Nephron progenitor cell (in vitro differentiated cells): ENCODE measurements around the gene ADAMTSL5.

Experiments used
- DNase-seq: peaks from one replicate; pipeline ENCODE4 v3.0.0; 2021
- H3K27ac Mint-ChIP-seq: 2 replicates; pipeline ENCODE4 v1.8.0; 2021; ENCODE audit warnings: mild to moderate bottlenecking, moderate library complexity, mixed read lengths
- H3K27me3 Mint-ChIP-seq: 2 replicates; pipeline ENCODE4 v1.8.0; 2021; ENCODE audit warnings: mild to moderate bottlenecking, low read depth, mixed read lengths; ENCODE audit not compliant: poor library complexity
- H3K36me3 Mint-ChIP-seq: 2 replicates; pipeline ENCODE4 v1.8.0; 2021; ENCODE audit warnings: low read depth, mixed read lengths
- H3K4me1 Mint-ChIP-seq: 2 replicates; pipeline ENCODE4 v1.8.0; 2021; ENCODE audit warnings: mixed read lengths
- H3K4me3 Mint-ChIP-seq: 2 replicates; pipeline ENCODE4 v1.8.0; 2021; ENCODE audit warnings: mild to moderate bottlenecking, moderate library complexity, mixed read lengths
- H3K9me3 Mint-ChIP-seq: 2 replicates; pipeline ENCODE4 v1.8.0; 2021; ENCODE audit warnings: mild to moderate bottlenecking, moderate library complexity, mixed read lengths
- CTCF ChIP-seq: fragments of 200-600 bp; sonication (generic); IDR thresholded peaks from 2 replicates; pipeline ENCODE4 v1.5.0; 2021; ENCODE audit warnings: antibody characterized with exemption

ADAMTSL5 gene

GRCh38 chr19:1555487-1556389 is 42.9 kb upstream of the ADAMTSL5 start:
- H3K36me3 Mint-ChIP-seq: peaks cover 33% of the 10 kb centered on the region
- peaks cover 5% of the 10 kb centered on the region for H3K4me1 Mint-ChIP-seq
- no peak for TF ChIP-seq CTCF
- peaks cover 6% of the 10 kb centered on the region for H3K9me3 Mint-ChIP-seq
- no peak overlapping the region for H3K4me3 Mint-ChIP-seq
- DNase-seq: no peak
- H3K27me3 Mint-ChIP-seq: no peaks in the 10 kb centered on the region
- H3K27ac Mint-ChIP-seq: no peak overlapping the region

DNA sequence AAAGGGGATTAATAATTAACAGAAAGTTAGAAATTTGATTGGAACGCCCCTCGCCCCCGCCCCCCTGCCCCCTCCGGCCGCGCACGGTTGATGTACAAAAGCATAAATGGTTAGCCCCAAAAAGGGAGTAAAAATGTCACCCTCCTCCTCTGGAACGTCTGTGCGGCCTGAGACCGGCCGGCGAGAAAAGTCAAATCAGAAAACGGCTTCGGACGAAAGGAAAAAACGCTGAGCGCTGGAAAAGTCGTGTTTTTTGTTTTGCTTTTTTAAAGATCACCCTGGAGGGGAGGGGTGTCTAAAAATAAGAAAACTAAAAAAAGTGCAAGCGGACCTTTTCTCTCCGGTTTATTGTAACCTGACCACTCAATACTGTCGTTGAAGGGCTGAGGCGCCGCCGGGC is 42.1 kb upstream of the ADAMTSL5 start:
- Mint-ChIP-seq H3K9me3 (peaks cover 6% of the 10 kb centered on the region), H3K27me3 (no peaks in the 10 kb centered on the region), H3K4me3 (no peak overlapping the region), H3K27ac (peak overlapping the region; percentile 75), H3K4me1 (peaks cover 4% of the 10 kb centered on the region), H3K36me3 (peaks cover 29% of the 10 kb centered on the region)
- no peak for DNase-seq
- no peak for TF ChIP-seq CTCF

GRCh38 chr19:1553415-1553814 is 40.6 kb upstream of the ADAMTSL5 start:
- Mint-ChIP-seq H3K36me3 (peaks cover 20% of the 10 kb centered on the region), H3K27ac (no peak overlapping the region), H3K27me3 (no peaks in the 10 kb centered on the region), H3K9me3 (peaks cover 6% of the 10 kb centered on the region), H3K4me3 (no peak overlapping the region), H3K4me1 (peaks cover 4% of the 10 kb centered on the region)
- TF ChIP-seq CTCF: no peak
- no peak for DNase-seq

DNA sequence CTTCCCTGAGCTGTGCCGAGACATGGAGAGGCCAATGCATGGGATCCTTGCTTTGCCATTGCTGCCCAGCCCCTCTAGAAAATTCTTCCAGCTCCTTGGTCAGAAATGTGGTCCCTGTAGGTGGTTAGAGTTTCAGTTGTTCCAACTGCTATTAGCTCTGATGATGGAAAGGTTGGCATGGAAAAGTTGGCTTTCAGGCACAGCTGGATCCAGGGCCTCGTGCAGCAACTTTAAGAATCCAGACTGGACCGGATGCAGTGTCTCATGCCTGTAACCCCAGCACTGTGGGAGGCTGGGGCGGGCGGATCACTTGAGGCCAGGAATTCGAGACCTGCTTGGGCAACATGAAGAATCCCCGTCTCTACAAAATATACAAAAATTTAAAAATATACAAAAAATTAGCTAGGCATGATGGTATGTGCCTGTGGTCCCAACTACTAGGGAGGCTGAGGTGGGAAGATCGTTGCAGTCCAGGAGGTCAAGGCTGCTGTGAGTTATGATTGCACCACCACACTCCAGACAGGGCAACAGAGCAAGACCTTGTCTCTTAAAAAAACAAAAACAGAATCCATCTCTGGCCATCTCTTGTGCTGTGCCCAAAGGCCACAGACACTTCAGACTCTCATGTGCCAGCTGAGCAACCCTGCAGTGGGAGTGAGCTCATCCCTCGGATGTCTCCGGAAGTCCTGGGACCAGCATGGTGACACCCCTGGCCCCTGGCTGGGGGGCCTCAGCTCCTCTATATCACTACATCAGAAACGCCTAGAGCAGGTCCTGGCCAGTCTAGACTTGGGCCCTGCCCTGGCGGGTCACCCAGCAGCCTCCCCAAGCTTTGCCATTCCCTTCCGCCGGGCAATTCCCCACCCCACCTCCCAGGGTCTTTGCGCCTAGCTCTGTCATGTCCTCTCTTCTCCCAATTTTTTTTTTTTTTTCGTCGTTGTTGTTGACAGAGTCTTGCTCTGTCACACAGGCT is 38.5 kb upstream of the ADAMTSL5 start:
- Mint-ChIP-seq H3K27me3 (peaks cover 4% of the 10 kb centered on the region), H3K9me3 (peaks cover 6% of the 10 kb centered on the region), H3K36me3 (peaks cover 5% of the 10 kb centered on the region), H3K4me3 (no peak overlapping the region), H3K27ac (no peak overlapping the region), H3K4me1 (peaks cover 4% of the 10 kb centered on the region)
- DNase-seq: no peak
- TF ChIP-seq CTCF: no peak

DNA sequence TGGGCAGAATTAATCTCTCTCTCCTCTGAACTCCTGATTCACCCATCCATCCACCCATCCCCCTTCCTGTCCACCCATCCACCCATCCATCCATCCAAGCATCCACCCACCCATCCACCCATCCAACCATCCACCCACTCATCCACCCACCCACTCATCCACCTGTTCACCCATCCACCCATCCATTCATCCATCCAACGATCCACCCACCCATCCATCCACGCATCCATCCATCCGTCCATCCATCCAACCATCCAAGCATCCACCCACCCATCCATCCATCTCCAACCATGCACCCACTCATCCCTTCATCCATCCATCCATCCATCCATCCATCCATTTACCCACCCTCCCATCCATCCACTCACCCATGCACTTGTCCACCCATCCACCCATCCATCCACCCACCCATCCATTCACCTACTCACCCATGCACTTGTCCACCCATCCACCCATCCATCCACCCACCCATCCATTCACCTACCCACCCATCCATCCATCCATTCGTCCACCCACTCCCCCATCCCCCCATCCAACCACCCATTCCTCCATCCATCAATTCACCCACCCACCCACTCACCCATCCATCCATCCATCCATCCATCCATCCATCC is 36.6 kb upstream of the ADAMTSL5 start:
- DNase-seq: no peak
- H3K4me3 Mint-ChIP-seq: no peak overlapping the region
- peaks cover 6% of the 10 kb centered on the region for H3K9me3 Mint-ChIP-seq
- no peaks in the 10 kb centered on the region for H3K4me1 Mint-ChIP-seq
- no peak overlapping the region for H3K27ac Mint-ChIP-seq
- peaks cover 20% of the 10 kb centered on the region for H3K27me3 Mint-ChIP-seq
- no peak for TF ChIP-seq CTCF
- no peaks in the 10 kb centered on the region for H3K36me3 Mint-ChIP-seq
